HG03460 (cell line): ENCODE measurements around the gene GNAI3.

Source experiments
- ATAC-seq: cut with Tn5 transposase; IDR thresholded peaks from one replicate; pipeline ENCODE4 v1.9.1; 2021; ENCODE audit not compliant: unreplicated experiment

The GNAI3 gene

GRCh38 chr1:109523706-109524105 lies 24.7 kb upstream of the GNAI3 start:
- no peak for ATAC-seq

- ATAC-seq = peak; percentile 59
Observed at GRCh38 chr1:109527098-109527811, 21.2 kb upstream of the GNAI3 start.

DNA sequence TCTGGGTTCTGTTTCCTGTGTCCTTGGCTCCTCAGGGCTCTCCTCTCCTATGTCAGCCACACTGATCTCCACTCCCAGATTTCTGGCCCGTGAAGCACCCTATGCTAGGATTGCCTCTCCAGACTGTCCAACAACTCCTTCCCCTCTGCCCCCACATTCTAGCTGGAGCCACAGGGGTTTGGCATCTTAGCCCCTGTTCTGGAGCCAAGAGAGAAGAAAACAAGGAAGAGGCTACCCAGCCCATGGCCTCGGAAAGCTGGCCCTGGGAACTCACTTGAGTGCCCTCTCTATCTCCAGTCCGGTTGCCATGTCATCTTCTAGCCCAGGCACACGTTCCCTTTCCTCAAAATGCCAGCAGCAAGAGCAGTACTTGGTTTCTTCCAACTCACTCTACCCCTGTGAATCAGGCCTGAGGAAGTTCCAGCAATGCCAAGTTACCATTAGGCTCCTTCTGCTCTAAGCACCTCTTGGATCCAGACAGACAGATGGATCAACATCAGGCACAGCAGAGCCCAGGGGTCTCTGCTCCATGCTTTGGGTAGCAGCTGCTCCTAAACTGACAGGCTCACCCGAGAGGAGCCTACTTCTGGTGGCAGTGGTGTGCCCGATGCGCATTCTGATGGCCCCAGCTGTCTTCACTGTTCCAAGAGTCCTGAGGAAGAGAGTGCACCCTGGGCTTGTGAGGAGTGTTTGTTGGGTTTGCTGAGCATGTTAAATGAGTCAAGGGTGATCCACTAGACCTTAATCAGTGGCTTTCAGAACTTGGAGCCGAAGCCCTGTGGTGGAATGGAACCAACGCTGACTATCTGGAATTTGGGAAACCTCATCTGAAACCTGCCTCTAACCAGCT lies 20.3 kb upstream of the GNAI3 start:
- no peak for ATAC-seq

DNA sequence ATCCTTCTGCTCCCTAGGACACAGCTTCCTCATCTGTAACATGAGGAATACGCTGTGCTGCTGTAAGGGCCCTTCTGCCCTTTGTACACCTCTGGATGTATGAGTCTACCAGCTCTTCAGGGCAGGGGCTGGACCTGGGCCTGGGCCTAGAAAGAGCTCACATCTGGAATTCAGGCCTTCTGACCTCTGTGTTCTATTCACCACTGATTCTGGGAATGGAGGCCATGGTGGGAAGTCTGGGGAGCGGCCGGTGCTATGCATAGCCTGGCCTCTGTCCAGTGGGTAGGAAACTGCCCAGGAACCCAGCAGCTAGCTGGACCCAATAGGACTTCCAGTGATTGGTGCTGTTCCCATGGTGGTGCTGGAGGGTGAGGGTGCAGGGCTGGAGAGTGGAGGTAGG lies 19.7 kb upstream of the GNAI3 start:
- no peak for ATAC-seq

GRCh38 chr1:109529881-109530456 lies 18.4 kb upstream of the GNAI3 start:
- no peak for ATAC-seq

- ATAC-seq = no peak
Observed at GRCh38 chr1:109530457-109531087, 17.8 kb upstream of the GNAI3 start.

GRCh38 chr1:109531380-109531779 lies 17.0 kb upstream of the GNAI3 start:
- no peak for ATAC-seq

DNA sequence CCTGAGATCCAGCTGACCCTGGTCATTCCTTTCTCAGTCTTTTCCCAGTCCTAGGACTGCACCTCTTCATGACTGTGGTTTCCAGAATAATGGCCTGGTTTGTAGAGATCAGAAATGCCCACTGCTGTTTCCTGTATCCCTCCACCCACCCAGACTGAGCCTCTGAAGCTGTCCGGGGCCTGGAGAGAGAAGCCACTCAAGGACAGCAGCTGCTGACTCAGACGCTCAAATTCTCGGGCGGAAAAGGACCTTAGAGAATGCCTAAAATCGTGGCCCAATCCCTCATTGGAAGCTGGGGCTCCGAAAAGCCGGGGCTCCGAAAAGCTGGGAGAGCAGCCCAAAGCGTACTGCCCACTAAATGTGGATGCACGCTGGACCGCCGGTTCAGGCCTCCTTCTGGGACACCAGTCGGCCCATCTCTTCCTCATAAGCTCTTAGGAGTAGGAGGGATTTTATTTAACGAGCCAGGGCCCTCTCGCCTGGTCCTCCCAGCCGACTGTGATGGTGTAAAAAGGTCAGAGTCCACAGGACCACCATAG lies 16.5 kb upstream of the GNAI3 start:
- ATAC-seq = no peak

DNA sequence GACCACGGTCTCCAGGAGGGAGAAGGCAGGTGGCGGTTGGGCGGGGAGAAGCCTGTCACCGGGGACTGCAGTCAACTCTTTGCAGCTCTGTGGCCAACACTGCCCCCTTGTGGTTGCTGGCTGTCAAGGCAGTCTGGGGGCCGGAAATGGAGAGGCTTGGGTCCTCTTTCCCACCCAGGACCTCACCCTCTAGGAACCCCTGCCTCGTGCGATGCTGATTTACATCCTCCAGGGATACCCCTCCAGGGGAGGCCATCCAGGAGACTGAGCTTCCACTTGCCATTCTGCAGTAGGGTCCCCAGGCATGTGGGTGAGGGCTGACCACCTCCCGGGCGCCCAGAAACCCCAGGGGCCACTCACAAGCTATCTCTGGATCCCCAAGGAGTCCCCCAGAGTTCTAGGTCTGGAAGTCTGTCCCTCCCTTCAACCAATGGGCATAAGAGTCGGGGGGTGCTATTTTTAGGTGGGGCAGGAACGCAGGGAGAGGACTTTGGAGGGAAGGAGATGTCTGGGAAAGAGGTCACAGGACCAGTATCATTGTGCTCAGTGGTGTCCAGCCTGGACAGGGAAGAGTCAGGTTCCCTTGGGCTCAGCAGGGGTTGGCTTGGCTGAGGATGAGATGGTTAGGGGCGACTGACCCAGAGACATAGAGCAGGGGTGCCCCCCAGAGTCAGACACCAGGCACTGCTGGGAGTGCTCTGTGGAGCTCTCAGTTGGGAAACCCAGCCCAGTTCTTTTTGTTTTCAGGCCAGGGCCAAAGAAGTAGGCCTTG lies 15.9 kb upstream of the GNAI3 start:
- ATAC-seq = peak; percentile 88

DNA sequence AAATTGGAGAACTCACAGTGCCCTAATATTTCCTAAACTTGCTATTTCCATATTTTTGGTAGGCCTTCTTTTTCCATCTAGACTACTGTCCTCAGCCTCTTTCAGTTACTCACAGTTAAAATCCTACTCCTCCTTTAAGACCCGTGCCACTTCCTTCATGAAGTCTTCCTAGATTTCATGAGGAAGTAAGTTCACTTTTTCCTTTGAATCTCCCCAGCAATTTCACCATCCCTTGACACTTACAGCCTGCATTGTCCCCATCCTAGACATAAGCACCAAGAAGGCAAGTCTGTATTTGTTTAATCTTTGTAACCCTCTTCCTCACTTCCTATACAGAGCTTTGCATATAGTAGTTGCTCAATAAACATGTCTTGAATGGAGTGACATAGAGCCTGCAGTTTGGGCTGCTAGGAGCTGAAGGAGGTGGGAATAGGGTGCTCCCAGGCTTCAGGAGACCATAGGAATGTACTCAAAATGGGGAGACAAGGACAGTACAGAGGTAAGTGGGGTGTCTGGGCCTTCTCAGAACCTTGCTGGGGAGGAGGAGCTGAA lies 14.0 kb upstream of the GNAI3 start:
- ATAC-seq = no peak

DNA sequence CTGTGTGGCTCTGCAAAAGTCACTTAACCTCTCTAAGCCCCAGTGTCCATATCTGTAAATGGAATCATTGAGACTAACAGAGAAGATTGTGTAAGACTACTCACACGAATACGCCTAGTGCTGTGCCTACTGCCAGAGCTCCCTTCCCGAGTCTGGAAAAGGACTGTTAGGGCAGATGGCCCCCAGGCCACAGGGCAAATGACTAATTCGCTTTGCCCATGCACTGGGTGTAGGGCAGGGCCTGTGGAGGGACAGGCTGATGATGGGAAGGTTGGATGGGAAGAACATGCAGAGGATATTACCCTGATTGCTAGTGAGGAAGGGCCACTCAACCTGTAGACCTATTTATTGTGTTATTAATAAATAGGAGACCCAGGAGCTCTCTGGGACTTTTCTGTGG lies 12.9 kb upstream of the GNAI3 start:
- ATAC-seq = no peak

- ATAC-seq = no peak
Observed at GRCh38 chr1:109535971-109536491, 12.4 kb upstream of the GNAI3 start.

DNA sequence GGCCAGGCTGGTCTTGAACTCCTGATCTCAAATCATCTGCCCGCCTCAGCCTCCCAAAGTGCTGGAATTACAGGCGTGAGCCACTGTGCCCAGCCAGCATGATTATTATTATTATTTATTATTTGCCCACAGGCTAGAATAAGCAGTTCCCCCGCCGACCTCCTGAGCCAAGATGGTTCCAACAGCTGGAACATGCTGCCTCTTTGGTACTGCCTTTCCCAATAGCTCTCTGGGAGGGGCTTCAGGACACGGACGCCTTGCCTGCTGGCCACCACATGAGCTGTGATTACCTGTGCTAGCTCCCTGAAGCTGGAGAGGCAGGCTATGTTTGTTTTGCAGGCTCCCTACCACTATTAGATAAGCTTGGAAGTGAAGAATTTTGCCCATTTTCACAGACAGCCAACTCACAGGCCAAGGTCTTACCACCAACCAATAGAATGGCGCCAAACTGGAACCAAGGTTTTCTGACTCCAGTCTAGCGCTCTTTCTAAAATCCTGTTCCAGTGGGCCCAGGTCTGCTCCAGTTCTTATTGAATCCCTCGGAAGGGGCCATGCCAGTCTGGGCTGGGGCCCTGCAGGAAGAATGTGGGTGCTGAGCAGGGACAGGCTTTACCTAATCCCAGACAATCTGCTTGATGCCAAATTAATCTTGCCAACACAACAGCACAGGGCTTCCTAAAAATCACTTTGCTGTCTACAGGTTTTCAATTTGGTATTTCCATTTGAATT lies 10.8 kb upstream of the GNAI3 start:
- no peak for ATAC-seq

GRCh38 chr1:109538827-109539555 lies 9.4 kb upstream of the GNAI3 start:
- ATAC-seq = no peak

DNA sequence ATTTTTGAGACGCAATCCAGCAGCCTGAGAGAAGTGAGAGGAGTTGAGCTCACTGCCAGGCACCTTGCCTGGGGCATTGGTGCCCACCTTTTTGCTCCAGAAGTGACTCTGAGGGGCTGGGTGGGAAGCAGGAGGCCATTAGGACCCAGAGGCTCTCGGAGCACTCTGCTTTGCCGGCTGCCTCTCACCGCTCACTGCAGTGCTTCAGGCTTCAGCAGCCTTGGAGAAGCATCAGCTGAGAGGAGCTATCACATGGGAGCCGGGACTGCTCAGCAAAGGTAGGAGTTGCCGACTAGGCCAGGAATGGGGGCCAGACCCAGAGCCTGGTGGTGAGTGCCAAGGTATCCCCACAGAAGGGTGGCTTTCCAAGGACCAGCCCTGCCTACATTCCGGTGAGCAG lies 8.7 kb upstream of the GNAI3 start, which contains the start of gene GPR61:
Gene GPR61 (plus strand): TSS at position 197 of the 400 bp plus-strand sequence. CDS start 3,151 bp downstream, outside the sequence.
- no peak for ATAC-seq

- no peak for ATAC-seq
Observed at GRCh38 chr1:109541102-109541501, 7.3 kb upstream of the GNAI3 start.

- ATAC-seq = no peak
Observed at GRCh38 chr1:109542657-109543056, 5.8 kb upstream of the GNAI3 start.

DNA sequence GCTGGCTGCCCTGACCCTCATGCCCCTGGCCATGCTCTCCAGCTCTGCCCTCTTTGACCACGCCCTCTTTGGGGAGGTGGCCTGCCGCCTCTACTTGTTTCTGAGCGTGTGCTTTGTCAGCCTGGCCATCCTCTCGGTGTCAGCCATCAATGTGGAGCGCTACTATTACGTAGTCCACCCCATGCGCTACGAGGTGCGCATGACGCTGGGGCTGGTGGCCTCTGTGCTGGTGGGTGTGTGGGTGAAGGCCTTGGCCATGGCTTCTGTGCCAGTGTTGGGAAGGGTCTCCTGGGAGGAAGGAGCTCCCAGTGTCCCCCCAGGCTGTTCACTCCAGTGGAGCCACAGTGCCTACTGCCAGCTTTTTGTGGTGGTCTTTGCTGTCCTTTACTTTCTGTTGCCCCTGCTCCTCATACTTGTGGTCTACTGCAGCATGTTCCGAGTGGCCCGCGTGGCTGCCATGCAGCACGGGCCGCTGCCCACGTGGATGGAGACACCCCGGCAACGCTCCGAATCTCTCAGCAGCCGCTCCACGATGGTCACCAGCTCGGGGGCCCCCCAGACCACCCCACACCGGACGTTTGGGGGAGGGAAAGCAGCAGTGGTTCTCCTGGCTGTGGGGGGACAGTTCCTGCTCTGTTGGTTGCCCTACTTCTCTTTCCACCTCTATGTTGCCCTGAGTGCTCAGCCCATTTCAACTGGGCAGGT lies 5.0 kb upstream of the GNAI3 start:
- ATAC-seq = no peak
